ENCODE data around the gene ASAP2.

DNA sequence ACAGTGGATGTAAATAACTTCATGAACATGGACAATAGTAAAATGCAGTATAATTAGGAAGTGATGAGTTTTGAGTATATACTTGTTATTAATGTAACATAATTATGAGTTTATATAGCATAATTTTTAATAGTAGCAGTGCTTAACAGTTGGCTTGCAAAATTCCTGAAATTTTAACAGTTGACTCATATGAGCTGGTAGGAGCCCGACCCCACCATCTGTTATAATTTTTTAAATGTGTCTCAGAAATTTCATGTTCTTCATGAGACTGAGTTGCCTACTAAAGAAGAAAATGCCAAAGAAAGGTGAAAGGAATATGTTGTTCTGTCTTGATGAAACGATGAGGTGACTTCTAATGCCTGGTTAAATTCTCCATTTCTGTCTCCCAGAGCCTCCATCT is 154.1 kb downstream of the ASAP2 start:
- TF ChIP-seq, protein P1, sequence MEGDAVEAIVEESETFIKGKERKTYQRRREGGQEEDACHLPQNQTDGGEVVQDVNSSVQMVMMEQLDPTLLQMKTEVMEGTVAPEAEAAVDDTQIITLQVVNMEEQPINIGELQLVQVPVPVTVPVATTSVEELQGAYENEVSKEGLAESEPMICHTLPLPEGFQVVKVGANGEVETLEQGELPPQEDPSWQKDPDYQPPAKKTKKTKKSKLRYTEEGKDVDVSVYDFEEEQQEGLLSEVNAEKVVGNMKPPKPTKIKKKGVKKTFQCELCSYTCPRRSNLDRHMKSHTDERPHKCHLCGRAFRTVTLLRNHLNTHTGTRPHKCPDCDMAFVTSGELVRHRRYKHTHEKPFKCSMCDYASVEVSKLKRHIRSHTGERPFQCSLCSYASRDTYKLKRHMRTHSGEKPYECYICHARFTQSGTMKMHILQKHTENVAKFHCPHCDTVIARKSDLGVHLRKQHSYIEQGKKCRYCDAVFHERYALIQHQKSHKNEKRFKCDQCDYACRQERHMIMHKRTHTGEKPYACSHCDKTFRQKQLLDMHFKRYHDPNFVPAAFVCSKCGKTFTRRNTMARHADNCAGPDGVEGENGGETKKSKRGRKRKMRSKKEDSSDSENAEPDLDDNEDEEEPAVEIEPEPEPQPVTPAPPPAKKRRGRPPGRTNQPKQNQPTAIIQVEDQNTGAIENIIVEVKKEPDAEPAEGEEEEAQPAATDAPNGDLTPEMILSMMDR (IDR thresholded peaks at IDR 0.05), result no peak
- no peak for TF ChIP-seq EZH2 (IDR thresholded peaks at IDR 0.05; ENCODE audit: borderline replicate concordance, insufficient read depth, low read depth, low read length, poor library complexity, severe bottlenecking)
